CD4-positive, alpha-beta T cell treated with Interleukin-15 for 1 hour (primary cell): ENCODE measurements around the gene STN1.

ENCODE experiments used
- DNase-seq: peaks from one replicate; pipeline ENCODE4 v3.0.0-alpha.2; 2020

STN1 gene

DNA sequence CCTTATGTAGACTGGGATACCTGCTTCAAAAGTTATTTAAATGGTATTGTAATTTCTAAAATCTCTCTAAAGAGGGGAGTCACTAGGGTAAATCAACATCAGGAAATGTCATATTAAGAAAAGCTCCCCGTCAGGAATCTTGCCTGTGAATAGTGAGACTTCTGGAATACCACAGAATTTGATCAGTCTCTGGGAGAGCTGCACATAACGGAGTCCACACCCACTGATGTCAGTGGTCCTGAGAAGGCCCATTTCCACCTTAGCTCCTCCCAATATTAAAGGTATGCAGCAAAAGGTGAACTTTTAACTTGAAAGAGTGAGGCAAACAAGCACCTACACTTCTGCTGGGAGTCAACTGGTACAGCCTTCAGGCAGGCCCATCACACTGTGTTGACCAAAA, 27.3 kb downstream of the STN1 start:
- no peak for DNase-seq

DNA sequence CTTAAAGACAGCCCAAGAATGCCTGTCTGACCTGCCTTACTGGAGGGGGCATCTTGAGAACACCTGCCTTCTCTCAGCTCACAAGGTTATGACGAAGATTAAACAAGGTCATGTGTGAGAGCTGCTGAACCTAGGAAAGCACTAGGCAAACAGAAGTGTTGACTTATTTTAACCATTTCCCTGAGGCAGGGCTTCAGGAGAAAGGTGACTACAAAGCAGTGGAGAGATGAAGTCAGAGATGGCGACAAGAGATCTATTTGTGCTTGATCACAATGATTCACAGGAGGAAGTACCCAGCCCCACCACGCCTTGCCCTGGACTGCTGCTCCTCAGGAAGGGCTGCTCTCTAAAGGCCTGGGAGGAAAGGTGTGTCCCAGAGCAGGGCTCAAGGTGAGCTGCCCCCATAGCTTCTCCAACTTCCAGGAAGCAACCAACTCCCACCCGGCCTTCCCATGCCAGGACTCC, 27.8 kb downstream of the STN1 start:
- DNase-seq: no peak

DNA sequence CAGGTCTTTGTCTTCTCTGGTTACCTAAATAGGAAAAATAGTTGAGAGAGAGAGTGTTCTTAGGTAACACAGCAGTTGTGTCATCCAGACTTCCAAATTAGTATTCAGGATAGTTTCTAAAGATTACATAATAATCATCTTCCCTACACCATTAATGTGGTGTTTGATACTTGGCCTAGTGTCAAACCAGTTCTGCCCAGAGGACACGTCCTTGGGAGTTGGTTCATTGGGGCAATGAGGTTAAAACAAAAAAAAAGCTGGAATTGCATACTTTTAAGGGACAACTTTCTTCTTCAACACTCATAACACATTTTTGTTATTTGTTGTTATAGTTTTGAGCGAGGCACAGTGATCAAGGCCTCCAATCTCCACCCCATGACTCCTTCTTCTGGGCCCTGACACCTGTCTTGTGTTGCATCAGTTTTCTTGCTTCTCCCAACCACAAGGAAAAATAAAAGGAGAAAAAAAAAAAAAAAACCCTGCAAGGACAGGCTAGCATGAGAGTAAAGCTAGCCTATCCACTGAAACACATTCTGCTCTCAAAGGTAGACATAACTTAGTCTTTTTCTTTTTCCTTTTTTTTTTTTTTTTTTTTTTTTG, 28.8 kb downstream of the STN1 start:
- no peak for DNase-seq

DNA sequence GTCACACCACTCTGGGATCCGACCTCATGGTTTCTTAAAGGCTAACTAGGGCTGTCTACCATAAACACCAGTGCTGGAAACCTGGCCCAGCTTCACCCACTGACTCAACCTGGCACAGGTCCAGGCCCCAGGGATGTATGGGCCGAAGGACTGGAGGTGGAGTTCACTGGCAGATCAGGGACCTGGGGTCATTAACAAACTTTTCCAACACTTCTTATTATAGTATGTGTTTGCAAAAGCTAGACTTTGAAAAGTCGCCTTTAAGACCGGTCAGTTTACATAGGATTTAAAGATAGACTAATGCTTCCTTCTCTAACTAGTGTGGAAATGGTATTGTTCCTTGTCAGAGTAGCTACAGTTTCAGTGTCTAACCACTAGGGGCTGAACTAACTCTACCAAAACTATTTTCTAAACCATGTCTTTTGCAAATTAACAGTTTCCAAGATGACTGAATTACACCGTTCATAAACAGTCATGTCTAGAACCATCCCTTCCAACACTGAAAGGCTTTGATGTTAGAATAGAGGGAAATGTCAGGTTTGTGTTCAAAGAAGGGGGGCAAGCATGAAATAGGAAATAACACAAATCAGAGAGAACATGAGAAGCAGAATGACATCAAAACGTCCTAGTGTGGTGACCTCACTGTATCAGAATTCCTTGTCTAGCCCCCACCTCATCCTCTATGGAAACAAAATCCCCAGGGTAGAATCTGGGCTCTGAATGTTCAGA, 29.7 kb downstream of the STN1 start:
- no peak for DNase-seq

DNA sequence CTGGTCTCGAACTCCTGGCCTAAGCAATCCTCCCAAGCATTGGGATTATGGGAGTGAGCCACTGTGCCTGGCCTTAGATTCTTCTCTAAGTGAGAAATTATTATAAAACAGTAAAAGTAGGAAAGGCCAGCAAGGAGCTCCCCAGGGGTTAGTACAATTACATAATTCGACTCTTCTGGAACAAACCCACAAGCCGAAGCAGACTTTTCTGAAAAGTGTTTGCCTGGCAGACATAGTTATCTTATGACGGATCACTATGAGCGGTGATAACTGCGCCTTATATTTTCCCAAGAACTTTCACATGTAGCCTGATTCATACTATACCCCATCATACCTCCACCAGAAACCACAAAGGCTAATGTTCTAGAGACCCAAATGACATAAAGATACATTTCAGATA, 32.4 kb downstream of the STN1 start:
- DNase-seq: no peak

DNA sequence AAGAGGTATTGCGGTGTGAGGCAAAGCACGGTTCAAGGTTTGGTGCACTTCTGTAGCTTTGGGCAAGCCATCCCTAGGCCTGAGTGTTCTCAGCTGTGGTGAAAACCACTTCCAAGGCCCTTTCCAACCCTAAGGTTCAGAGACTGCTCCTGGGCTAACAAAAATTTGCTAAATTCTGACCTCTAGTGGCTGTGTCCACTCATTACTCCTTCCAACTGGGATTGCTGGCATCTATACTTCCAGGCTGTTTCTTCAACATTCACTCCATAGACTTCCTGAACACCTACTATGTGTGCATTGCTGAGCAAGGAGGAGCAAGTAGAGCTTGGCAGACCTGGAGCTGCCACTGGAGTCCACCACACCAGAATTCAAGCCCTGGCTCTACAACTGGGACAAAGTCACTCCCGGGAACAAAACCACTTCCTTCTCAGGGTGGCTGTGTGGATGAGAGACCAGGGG, 33.3 kb downstream of the STN1 start:
- no peak for DNase-seq

DNA sequence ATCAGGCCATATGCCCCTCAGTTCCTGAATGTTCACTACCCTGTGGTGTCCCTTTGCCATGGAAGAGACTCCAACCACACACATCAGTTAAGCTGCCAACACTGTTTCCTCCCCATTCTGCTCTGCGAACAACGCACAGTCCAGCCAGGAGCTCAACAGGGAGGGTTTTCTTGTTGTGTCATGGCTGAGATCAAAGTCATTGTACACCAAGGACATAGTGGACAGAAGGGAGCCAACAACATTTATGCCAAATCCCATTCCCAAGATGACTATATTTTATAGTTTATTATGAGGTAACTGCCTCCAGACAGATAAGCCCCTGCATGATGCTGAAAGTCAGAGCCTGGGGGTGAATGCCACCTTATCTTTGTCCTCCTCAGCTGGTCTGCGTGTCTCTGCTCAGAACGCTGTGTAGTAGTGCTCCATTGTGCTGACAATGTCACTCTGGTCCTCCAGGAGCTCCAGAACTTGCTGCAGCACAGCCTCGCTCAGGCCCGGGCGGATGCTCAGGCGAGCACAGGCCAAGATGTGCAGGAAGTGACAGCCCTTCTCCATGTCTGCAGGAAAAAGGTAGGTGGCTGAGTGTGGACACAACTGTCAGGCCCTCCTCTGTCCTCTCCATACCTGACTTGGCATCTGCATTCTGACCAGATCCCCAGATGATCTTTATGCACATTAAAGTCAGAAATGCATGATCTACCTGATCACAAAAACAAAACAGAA, 35.5 kb downstream of the STN1 start:
- no peak for DNase-seq

DNA sequence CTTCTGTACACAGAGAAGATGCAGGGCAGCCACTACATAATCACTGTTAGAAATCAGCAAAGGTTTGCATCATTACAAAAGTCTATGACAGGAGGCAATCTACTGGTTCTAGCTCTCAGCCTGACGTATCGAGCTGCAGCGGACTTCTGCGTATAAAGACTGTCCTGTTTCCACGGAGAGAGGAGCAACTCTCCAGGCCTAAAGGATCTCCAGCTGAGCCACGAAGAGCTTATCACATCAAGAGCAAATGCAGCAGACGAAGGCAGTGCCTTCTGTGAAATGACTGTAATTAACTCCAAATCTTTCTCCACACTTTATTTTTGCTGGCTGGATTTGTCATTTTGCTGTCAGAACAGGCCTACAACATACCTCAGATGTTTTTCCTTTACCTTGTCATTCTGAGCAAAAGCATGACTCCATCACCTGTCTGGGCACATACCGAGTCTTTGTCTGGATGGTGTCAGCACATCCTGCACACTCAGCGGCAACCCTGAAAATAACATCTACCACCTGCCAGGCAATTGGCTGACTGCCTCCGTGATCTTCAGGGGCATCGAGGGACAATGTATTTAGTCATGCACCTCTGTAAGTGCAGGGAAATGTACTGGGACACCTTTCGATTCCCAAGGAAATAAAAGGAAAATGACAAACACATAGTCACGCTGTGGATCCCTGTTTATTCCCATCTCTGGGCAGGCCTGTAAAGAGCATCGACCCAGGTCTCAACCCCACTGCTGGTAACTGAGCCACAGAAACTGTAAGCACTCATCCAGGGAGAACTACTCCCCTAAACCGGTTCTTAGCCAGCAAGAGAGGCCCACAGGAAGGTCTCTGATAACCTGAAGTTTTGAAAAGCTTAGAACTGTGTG, 36.3 kb downstream of the STN1 start:
- DNase-seq: no peak

DNA sequence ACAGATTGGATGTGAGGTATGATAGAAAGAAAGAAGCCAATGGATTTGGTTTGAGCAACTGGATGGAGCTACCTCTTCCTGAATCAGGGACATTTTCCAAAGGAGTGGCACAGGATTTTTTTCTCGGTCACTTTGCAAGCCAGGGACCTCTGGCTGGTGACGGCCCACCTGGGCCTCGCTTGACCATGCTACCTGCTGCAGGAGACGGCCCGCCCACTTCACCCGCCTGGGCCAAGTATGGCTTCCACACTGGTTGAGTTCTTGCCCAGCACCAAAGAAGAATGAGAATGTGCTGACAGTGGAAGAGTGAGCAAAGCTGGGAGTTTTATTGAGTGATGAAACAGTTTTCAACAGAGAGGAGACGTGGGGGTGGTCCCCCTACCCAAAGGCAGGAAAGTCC, 38.2 kb downstream of the STN1 start:
- DNase-seq: no peak

DNA sequence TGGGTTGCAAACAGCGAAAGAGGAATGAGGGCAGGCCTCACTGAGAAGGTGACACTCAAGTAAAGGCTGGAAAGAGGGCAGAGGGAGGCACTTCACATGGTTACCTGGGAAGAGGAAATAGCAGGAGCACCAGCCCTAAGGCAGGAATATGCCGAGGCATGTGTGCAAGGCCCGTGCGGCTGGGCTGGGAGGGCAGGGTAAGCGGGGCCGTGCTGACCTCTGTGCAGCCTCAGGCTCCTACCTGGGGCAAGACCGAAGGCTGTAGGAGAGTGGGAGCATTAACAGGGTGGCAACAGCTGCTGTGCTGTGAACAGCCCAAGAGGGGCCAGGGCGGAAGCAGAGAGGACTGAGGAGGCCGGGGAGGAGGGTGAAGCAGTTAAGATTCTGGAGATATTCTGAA, 38.6 kb downstream of the STN1 start:
- no peak for DNase-seq

DNA sequence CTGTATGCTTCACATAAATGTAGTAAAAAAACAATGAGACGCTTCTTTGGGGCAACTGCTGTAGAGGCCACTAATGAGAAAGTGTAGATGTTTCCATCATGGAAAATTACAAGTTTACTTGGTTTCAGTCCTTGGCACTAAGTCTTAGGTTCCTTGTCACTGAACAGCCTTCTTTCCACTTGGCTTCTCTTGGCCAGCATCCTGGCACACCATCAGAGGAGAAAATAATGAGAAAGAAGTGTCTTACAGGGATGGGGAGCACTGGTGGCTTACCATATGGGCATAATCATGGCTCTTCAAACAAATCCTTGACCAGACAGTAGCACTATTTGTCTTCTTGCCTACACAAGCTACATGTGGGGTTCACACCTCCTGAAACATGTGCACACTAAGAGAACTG, 40.1 kb downstream of the STN1 start:
- DNase-seq: no peak

DNA sequence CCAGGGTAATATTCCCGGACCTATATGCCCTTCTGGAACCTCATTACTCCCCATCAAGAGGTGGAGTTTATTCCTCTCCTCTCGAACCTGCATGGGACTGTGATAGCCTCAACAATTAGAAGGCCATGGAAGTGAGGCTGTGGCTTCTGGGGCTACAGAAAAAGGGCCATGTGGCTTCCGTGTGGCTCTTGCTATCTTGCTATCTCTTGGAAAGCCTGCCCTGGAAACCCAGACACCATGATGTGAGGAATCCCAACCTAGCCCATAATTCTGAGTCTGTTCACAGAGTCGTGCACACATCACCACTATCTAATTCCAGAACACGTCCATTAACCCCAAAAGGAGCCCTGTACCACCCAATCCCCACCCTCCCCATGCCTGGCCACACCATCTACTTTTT, 41.8 kb downstream of the STN1 start:
- no peak for DNase-seq

DNA sequence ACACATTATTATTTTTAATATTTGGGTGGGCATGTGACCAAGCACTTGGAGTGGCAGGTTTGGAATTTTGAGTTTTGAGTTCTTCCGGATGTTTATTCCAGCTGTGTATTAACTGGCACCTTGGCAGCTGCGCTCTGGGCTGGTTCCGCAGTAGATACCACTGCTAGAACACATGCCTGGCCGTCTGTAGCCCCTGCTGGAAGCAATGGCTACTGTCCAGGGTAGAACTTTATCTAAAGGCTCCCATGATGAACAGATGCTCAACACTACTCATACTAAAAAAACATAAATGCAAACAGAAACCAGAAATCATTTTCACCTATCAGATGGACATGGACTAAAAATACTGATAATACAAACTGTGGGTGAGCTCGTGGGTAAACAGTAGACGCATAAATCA, 43.3 kb downstream of the STN1 start:
- DNase-seq: no peak

DNA sequence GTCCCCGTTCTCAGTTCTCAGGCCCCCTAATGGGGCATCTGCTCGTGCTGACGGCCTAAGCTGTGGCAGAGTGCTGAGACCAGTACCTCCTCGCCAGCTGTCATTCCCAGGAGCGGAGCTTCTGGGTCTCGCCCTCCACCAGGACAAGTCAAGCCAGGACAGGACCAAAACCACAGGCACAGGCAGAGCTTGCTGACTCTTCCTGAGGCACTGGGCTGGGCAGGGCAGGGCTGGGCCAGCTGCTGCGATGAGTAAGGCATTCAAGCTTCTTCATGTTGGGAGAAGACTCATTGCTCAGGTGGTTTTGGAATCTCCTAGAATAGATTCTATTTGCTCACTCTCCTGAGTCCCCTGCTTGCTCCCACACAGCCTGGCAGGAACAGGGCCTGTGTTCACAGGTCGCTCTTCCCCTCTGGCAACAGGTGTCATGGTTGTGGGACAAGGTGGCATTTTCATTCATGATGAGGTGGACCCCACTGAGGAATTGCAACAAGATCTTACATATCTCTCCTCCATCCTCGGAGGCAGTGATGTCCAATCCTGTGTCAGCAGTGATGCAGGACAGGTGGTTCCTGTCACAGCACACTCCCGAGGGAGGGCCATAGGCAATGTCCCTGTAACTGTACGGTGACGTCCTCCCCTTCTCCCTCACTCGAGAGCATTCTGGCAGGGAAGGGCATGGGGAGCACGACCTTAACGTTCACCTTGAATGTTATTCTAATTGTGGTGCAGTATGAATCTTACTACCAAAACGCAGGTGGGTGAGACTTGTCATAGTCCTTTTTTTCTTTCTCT, 45.6 kb downstream of the STN1 start:
- DNase-seq: no peak

DNA sequence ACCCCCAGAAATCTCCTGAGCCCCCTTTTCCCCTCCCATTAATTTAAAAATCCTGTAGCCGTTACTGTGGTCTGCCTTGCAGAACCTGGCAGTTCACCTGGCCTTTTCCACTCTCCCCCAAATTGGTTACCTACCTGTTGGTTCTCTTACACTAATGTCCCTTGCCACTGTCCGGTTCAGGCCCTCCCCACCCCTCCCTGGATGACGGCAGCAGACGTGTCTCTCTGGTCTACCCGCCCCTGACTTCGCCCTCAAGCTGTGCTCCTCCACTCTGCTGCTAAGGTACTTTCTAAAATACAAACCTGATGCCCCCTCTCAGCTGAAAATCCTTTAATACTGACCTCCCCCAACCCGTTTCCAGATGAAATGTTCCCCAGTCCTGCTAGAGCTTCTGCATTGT, 47.0 kb downstream of the STN1 start:
- no peak for DNase-seq

DNA sequence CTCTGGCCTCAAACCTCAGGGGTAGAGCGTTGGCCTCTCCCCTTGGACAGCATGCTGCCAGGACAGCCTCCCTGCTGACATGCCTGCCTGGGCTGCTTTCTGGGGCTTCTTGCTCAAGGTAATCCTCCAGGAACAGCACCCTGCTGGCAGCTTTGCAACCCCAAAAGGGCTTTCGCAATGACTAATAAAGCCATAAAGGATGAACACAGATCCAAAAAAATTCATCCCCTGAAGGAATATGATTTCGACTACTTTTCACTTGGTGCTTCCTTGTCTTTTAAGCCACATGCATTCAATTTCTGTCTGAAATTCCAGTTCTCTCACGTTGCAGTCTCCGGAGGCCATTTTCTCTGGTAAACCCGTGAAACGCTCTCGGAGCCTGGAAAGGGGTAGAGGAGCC, 47.5 kb downstream of the STN1 start:
- no peak for DNase-seq

DNA sequence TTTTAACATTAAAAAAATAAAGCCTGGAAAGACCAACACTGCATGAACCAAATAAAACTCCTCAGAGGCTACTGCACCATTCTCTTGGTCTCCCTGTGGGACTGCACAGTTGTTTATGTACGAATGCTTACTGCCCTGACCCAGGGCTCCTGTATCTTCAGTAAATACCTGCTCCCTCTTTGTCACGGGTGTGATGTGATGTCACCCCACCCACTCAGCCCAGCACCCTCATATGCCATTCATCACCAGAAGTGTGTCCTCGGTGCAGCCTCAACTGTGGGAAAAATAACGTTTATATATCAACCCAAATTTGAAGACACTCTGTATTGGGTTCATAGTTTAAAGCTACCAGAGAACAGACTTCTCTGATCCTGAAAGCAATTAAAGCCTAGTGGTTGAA, 48.6 kb downstream of the STN1 start:
- no peak for DNase-seq

DNA sequence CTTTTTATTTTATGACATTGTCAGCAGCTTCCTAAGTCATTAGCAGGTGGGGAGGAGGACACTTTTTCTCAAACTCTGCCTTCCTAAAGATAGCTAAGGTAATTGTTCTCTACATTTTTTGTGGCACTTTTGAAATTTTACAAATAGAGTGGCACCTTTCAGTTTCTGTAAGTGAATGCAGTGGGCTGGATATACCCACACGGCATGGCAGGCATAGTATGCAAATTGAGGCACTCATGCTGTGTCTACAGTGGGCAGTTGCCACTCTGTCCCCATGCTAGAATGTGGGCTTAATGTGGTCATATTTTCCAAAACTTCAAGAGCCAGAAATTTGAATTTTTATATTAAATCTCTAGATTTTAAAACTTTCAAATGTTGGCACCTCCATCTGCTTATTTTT, 49.8 kb downstream of the STN1 start:
- DNase-seq: no peak

DNA sequence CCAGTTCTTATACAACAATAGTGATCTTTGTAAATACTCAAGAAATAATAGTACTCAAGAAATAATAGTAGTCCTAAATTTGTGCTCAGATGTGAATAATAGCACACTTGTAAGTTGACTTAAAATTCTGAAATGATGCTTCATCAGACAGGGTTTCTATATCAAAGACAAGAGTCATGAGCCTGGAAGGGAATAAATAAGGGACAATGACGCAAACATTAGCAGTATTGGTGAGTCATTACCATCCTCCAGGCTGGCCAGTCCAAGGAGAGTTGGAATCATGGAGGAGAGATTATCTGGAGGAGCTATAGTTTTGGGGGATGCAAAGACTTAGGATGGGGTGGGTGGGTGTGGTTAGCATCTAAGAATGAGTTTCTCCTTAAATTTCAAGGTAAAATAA, 56.5 kb downstream of the STN1 start:
- DNase-seq: no peak

DNA sequence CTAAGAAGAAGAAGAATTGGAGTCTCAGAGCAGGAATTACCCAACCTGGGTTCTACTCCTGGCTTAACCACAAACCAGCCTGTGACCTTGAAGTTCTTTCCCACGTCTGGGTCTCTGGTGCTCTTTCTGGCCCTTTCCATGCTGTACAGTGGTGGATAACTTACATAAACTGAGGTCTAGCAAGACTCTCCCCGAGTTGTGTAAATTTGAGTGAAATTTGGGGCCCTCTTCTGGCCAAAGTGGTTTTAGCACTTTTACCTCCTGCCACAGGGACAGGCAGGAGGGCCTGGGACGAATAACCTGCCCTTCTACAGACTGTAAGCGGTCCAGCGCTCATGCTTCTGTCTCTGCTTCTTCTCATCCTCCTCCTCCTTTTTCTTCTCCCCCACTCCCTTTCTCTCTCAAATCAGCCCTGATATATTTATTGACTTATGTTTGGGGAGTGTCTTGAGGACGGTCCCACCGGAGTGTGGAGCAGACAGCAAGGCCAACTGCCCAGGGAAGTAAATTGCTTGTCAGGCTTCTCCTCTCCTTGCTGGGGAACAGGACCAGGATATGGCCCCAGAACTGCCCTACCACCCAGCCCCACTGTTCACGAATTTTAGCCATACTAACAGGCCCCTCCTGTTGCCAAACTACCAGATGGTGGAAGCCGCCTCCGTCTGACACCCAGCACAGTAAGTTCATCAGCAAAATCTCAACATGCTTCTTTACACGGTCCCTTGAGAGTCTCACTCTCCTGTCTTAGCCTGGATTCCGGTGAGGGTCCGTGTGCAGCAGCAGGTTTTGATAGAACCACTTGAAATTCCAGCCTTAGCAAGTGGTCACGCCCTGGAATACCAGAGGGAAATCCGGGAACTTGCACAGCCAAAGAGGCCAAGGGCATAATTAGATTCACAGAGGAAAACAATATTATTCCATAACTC, 58.6 kb downstream of the STN1 start:
- DNase-seq: peak; percentile 37

DNA sequence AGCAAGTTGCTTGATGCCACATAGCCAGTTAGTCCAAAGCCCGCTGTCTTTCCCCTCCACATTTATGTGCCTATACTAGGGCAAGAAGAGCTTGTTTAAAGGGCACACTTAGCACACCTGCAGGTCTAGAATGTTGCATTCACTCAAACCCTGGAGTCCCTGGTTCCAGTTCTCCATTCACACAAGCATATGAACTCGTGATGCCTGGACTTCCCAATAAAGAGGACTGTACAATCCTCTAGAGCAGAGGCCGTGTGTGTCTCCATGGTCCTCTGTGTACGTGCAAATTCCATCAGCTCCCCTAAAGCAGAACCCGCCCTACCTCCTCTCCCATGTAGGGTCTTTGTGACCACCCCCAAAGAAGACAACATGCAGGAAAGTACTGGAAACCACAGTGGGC, 59.6 kb downstream of the STN1 start:
- no peak for DNase-seq
